HL-60 (cell line): ENCODE results near the gene SAFB.

Experiments used
- DNase-seq, 2 experiments: peaks; one replicate each; pipeline ENCODE4 v3.0.0-alpha.2; 2010 to 2020; ENCODE audit warnings: low read depth in 1 of 2, low spot score in 1 of 2
- H3K27ac ChIP-seq: fragments of 250-450 bp; sonication (Bioruptor Pico); replicated peaks from 2 replicates; pipeline ENCODE4 v1.5.1; 2020; ENCODE audit warnings: mild to moderate bottlenecking, moderate library complexity
- H3K27me3 ChIP-seq: fragments of 250-450 bp; sonication (Bioruptor Pico); 2 replicates; pipeline ENCODE4 v1.5.1; 2021; ENCODE audit warnings: mild to moderate bottlenecking, moderate library complexity; ENCODE audit not compliant: insufficient read depth, poor library complexity, severe bottlenecking
- H3K4me3 ChIP-seq: replicated peaks from 2 replicates; pipeline ENCODE4 v1.5.1; 2011; ENCODE audit warnings: mild to moderate bottlenecking, control low read depth, low read length; ENCODE audit not compliant: insufficient read depth
- GABPA ChIP-seq: IDR thresholded peaks from 2 replicates; pipeline ENCODE4 v1.6.1; 2012; ENCODE audit warnings: low read depth
- POLR2AphosphoS5 ChIP-seq: IDR thresholded peaks from 2 replicates; pipeline ENCODE4 v1.6.1; 2012; ENCODE audit warnings: low read depth
- SPI1 ChIP-seq: IDR thresholded peaks from 2 replicates; pipeline ENCODE4 v1.6.1; 2012; ENCODE audit warnings: low read depth, mild to moderate bottlenecking, borderline replicate concordance
- TF ChIP-seq, protein P1 (sequence below): IDR thresholded peaks from one replicate; pipeline ENCODE4 v1.5.1; 2011; ENCODE audit warnings: low read length, control low read depth, inconsistent platforms; ENCODE audit not compliant: insufficient read depth
- TF ChIP-seq, protein P2 (sequence below): IDR thresholded peaks from 2 replicates; pipeline ENCODE4 v1.6.1; 2012; ENCODE audit warnings: low read depth; ENCODE audit not compliant: insufficient replicate concordance

Gene SAFB

DNA sequence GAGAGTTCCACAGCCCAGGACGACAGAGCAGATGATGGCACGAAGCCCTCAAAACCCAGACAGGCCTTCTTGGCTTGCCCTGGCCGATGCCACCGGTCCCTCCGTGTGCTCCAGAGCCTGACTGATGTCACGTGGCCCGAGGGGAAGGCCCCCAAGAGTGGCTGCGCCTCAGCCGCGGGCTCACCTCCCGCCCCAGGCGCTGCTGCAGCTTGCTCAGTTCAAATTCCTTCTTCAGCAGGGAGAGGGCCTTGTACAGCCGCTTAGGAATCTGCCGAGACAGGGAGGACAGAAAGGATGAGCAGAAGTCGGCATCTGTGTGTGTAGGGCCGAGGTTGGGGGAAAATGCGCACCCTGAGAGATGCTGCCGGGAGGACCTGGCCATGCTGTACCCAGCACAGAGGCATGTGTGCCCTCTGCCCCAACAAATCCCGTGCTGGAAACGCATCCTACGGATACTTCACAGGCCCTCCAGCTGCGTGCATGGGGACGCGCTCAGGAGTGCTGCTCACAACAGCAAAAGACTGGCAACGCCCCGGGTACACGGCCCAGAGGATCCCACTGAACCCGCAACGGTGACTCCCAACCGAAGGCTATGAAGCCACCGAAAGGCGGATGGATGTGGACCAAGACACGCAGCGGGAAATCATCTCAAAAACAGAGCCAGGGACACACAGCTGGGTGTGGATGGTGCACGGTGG lies 84.1 kb downstream of the SAFB start:
- TF ChIP-seq, protein P1, sequence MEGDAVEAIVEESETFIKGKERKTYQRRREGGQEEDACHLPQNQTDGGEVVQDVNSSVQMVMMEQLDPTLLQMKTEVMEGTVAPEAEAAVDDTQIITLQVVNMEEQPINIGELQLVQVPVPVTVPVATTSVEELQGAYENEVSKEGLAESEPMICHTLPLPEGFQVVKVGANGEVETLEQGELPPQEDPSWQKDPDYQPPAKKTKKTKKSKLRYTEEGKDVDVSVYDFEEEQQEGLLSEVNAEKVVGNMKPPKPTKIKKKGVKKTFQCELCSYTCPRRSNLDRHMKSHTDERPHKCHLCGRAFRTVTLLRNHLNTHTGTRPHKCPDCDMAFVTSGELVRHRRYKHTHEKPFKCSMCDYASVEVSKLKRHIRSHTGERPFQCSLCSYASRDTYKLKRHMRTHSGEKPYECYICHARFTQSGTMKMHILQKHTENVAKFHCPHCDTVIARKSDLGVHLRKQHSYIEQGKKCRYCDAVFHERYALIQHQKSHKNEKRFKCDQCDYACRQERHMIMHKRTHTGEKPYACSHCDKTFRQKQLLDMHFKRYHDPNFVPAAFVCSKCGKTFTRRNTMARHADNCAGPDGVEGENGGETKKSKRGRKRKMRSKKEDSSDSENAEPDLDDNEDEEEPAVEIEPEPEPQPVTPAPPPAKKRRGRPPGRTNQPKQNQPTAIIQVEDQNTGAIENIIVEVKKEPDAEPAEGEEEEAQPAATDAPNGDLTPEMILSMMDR = no peak
- no peak for TF ChIP-seq POLR2AphosphoS5
- DNase-seq = no peak
- Histone ChIP-seq H3K27me3 (no peaks in the 10 kb centered on the region), H3K27ac (no peak overlapping the region), H3K4me3 (no peak overlapping the region)

DNA sequence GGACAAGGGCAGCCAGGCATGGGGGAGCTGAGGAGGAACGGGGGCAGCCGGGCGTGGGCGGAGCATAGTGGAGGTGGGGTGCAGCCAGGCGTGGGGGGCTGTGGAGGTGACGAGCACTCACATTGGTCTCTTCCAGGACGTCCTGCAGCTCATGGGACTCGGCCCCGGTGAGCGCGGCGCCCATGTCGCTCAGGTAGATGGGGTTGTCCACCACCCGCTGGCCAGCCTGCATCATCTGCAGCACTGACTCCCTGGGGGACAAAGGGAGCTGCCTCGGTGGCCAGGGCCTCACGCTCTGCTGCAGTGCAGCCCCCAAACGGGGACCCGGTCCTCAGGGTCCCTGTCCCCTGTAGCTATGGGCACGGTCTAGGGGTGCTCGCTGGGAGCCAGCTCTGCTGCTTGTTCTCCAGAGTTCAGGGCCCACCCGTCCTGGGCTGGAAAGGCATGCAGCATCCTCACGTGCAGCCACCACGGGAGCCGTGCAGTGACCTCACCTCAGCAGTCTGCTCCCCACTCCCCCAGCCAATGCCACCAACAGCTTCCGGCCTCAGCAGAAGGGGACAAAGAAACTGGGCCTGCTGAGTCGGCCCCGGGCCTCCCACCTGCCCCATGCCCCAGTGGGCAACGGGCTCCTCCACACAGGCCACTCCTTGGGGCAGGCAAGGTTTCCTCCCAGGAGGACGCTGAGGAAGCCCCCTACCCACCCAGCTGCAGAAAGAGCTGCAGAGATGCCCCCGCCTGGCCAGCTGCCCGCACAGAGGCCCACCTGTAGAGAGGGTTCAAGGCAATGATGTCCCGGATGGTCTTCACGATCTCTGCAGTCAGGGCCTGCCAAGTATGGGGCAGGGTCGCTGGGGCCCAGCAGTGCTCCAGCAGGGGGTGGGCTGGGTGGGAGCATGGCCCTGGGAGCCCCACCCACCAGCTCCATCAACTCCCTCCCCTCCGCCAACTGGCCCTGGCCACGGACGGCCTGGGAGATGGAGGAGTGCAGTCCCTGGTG lies 85.0 kb downstream of the SAFB start:
- no peak for DNase-seq
- TF ChIP-seq, protein P1 = no peak
- TF ChIP-seq POLR2AphosphoS5 = peak; percentile 48; the same call in 1 of the 2 replicates
- TF ChIP-seq, protein P2, sequence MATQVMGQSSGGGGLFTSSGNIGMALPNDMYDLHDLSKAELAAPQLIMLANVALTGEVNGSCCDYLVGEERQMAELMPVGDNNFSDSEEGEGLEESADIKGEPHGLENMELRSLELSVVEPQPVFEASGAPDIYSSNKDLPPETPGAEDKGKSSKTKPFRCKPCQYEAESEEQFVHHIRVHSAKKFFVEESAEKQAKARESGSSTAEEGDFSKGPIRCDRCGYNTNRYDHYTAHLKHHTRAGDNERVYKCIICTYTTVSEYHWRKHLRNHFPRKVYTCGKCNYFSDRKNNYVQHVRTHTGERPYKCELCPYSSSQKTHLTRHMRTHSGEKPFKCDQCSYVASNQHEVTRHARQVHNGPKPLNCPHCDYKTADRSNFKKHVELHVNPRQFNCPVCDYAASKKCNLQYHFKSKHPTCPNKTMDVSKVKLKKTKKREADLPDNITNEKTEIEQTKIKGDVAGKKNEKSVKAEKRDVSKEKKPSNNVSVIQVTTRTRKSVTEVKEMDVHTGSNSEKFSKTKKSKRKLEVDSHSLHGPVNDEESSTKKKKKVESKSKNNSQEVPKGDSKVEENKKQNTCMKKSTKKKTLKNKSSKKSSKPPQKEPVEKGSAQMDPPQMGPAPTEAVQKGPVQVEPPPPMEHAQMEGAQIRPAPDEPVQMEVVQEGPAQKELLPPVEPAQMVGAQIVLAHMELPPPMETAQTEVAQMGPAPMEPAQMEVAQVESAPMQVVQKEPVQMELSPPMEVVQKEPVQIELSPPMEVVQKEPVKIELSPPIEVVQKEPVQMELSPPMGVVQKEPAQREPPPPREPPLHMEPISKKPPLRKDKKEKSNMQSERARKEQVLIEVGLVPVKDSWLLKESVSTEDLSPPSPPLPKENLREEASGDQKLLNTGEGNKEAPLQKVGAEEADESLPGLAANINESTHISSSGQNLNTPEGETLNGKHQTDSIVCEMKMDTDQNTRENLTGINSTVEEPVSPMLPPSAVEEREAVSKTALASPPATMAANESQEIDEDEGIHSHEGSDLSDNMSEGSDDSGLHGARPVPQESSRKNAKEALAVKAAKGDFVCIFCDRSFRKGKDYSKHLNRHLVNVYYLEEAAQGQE = no peak
- no peak for TF ChIP-seq GABPA
- TF ChIP-seq SPI1 = no peak
- Histone ChIP-seq H3K4me3 (no peak overlapping the region), H3K27me3 (no peaks in the 10 kb centered on the region), H3K27ac (no peak overlapping the region)

DNA sequence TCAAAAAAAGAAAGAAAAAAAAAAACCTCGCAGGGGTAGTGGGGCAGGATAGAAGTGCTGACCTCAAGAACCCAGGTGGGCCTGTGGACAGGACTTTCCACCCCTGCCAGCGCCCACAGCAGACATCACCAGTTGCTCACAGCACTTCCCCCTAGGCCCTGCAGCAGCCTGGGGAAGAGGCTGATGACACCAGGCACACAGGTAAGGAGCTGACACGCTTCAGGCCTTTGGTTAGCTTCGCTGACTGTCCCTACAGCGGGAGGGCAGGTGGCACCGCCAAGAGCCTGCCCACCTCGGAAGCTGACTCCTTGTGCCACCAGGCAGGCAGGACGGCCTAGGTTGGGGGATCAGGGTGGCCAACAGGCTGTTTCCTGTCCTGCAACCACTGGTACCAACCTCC lies 88.1 kb downstream of the SAFB start:
- H3K27me3 ChIP-seq = no peaks in the 10 kb centered on the region
- no peak overlapping the region for H3K27ac ChIP-seq
- no peak overlapping the region for H3K4me3 ChIP-seq
- TF ChIP-seq, protein P1 = no peak
- TF ChIP-seq SPI1 (no peak), GABPA (no peak), POLR2AphosphoS5 (no peak)
- TF ChIP-seq, protein P2 = no peak
- DNase-seq = no peak
